Hepatocyte (in vitro differentiated cells): ENCODE results near the gene C8B. TPM values are rescaled to one million over a fixed set of nuclear protein-coding genes. Genes with fewer than 3 reads are reported as not detected.

Experiments used
- DNase-seq: peaks from one replicate; pipeline ENCODE4 v3.0.0-alpha.2; 2016; ENCODE audit warnings: low spot score
- H2AFZ ChIP-seq: fragments of 200-600 bp; sonication (generic); 2 replicates; pipeline ENCODE4 v1.6.0; 2016; ENCODE audit warnings: antibody characterized with exemption, mild to moderate bottlenecking
- H3K27ac ChIP-seq: fragments of 200-600 bp; sonication (generic); 2 replicates; pipeline ENCODE4 v1.5.1; 2016; ENCODE audit warnings: mild to moderate bottlenecking
- H3K27me3 ChIP-seq: fragments of 200-600 bp; sonication (generic); 2 replicates; pipeline ENCODE4 v1.6.1; 2016
- H3K36me3 ChIP-seq: fragments of 200-600 bp; sonication (generic); replicated peaks from 2 replicates; pipeline ENCODE4 v1.5.1; 2016; ENCODE audit warnings: low read depth; ENCODE audit not compliant: insufficient read depth
- H3K4me1 ChIP-seq: fragments of 200-600 bp; sonication (generic); 2 replicates; pipeline ENCODE4 v1.5.1; 2016; ENCODE audit warnings: mild to moderate bottlenecking, moderate library complexity; ENCODE audit not compliant: insufficient read depth
- H3K4me2 ChIP-seq: fragments of 200-600 bp; sonication (generic); 2 replicates; pipeline ENCODE4 v1.6.0; 2016
- H3K4me3 ChIP-seq: fragments of 200-600 bp; sonication (generic); 2 replicates; pipeline ENCODE4 v1.5.1; 2016; ENCODE audit warnings: mild to moderate bottlenecking
- H3K79me2 ChIP-seq: fragments of 200-600 bp; sonication (generic); 2 replicates; pipeline ENCODE4 v1.6.0; 2017; ENCODE audit warnings: mild to moderate bottlenecking
- H3K9me2 ChIP-seq: fragments of 200-600 bp; sonication (generic); replicated peaks from 2 replicates; pipeline ENCODE4 v1.6.0; 2017; ENCODE audit warnings: mild to moderate bottlenecking; ENCODE audit not compliant: insufficient read depth
- H3K9me3 ChIP-seq: fragments of 200-600 bp; sonication (generic); 2 replicates; pipeline ENCODE4 v1.5.1; 2016; ENCODE audit warnings: low read depth, mild to moderate bottlenecking
- H4K20me1 ChIP-seq: fragments of 200-600 bp; sonication (generic); 2 replicates; pipeline ENCODE4 v1.6.0; 2016; ENCODE audit warnings: mild to moderate bottlenecking; ENCODE audit not compliant: insufficient read depth, poor library complexity, severe bottlenecking
- CTCF ChIP-seq: fragments of 200-600 bp; sonication (generic); IDR thresholded peaks from 2 replicates; pipeline ENCODE4 v1.5.1; 2016; ENCODE audit warnings: antibody characterized with exemption, mild to moderate bottlenecking; ENCODE audit not compliant: poor library complexity
- EZH2 ChIP-seq: fragments of 200-600 bp; sonication (generic); IDR thresholded peaks from 2 replicates; pipeline ENCODE4 v1.6.1; 2016; ENCODE audit warnings: antibody characterized with exemption, mild to moderate bottlenecking, borderline replicate concordance
- EZH2phosphoT487 ChIP-seq: fragments of 200-600 bp; sonication (generic); IDR thresholded peaks from one replicate; pipeline ENCODE4 v1.6.1; 2018; ENCODE audit warnings: antibody characterized with exemption, mild to moderate bottlenecking, low read depth, moderate library complexity; ENCODE audit not compliant: unreplicated experiment, severe bottlenecking
- WGBS: methylation state at CpG from one replicate; pipeline ENCODE4 v1.1.6; 2016; ENCODE audit warnings: low lambda C conversion rate; ENCODE audit errors: missing lambda C conversion rate; 5-methylcytosine and 5-hydroxymethylcytosine counted together
- polyA plus RNA-seq: library from polyadenylated mRNA; unstranded; fragments of >200 nt; fragmentation: Nextera tagmentation; extraction: Ambion mirVana; gene quantifications from 2 replicates; pipeline ENCODE4 v1.2.1, GENCODE V29; 2016
- total RNA-seq: library from RNA; depleted of rRNA; stranded (reverse); fragments of >200 nt; gene quantifications from 2 replicates; pipeline ENCODE4 v1.2.3, GENCODE V29; 2014

The C8B gene
- total and polyA plus RNA-seq, 2 experiments from 2014 or later = 22.1 to 29.0 TPM

DNA sequence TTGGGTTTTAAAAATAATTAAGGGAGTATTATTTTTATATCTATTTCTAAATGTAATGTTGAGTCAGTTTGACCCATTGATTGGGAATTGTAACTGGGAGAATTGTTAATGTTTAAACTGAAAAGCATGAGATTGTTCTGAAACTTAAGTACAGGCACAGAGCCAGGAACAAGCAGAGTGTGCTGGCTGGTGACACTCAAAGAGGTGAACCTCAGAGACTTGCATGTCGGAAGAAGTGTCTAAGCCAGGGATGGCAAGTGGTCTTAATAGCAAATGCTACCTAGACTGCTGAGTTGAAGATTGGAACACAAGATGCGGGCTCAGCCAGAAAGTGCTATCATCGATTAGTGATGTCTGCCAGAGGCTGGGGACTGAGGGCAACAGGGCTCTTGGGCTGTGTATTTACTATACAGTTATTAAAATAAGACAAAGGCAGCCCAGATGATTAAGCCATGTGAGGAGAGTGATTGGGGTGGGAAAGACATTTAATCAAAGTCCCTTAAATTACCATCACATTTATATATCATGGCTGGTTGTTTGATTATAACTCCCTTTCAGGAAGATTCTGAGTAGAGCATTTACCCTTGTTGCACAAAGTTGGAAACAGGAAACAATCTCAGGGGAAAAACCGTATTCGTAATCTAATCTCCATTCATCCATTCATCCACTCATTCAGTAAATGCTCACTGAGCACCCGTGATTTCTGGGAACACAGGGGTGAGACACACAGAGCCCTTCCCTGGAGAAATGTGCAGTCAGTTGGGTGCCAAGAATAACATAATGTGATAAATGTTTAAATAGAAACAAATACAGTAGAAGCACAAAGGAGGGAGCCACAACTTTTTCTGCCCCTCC lies 68.4 kb downstream of the C8B start:
- Histone ChIP-seq H3K9me2 (no peaks in the 10 kb centered on the region), H3K27me3 (no peaks in the 10 kb centered on the region), H3K27ac (no peak overlapping the region), H3K4me2 (no peak overlapping the region), H3K4me1 (peaks cover 6% of the 10 kb centered on the region), H3K79me2 (no peaks in the 10 kb centered on the region), H3K4me3 (no peak overlapping the region), H3K36me3 (no peaks in the 10 kb centered on the region), H3K9me3 (no peaks in the 10 kb centered on the region), H4K20me1 (no peaks in the 10 kb centered on the region), H2AFZ (no peak overlapping the region)
- no peak for DNase-seq
- no peak for TF ChIP-seq EZH2phosphoT487
- no peak for TF ChIP-seq EZH2
- TF ChIP-seq CTCF = no peak
- WGBS = 81% methylated on average over 6 of the region's 6 CpGs

DNA sequence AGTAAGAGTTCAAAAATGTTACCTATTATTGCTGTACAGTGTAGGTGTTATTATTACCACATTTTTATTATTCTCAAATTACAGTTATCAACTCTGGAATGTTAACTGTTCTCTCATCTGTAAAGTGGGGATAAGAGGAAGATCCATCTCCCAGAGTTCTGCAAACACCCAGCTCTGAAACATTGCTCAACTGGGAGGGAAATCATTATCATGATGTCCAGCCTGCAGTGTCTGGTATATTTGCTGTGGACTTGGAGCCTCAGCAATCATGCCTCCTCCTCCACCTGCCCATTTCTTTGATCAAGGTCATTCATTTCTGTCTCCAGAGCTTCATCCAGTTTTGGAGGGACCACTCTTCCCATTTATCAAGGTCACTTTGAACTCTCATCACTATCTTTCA lies 71.8 kb downstream of the C8B start:
- no peak overlapping the region for H2AFZ ChIP-seq
- H3K36me3 ChIP-seq = no peaks in the 10 kb centered on the region
- no peaks in the 10 kb centered on the region for H3K27me3 ChIP-seq
- H3K9me3 ChIP-seq = no peaks in the 10 kb centered on the region
- H3K27ac ChIP-seq = no peak overlapping the region
- H3K79me2 ChIP-seq = no peaks in the 10 kb centered on the region
- DNase-seq = no peak
- H3K4me3 ChIP-seq = no peak overlapping the region
- no peak overlapping the region for H3K4me2 ChIP-seq
- H4K20me1 ChIP-seq = no peaks in the 10 kb centered on the region
- TF ChIP-seq EZH2phosphoT487 (no peak), CTCF (no peak), EZH2 (no peak)
- peaks cover 6% of the 10 kb centered on the region for H3K4me1 ChIP-seq
- H3K9me2 ChIP-seq = no peaks in the 10 kb centered on the region

- TF ChIP-seq CTCF (no peak), EZH2phosphoT487 (no peak), EZH2 (no peak)
- no peak overlapping the region for H3K27ac ChIP-seq
- H3K4me1 ChIP-seq = no peaks in the 10 kb centered on the region
- no peaks in the 10 kb centered on the region for H4K20me1 ChIP-seq
- no peaks in the 10 kb centered on the region for H3K27me3 ChIP-seq
- H3K36me3 ChIP-seq = no peaks in the 10 kb centered on the region
- H2AFZ ChIP-seq = no peak overlapping the region
- no peaks in the 10 kb centered on the region for H3K9me3 ChIP-seq
- no peaks in the 10 kb centered on the region for H3K79me2 ChIP-seq
- H3K4me2 ChIP-seq = no peak overlapping the region
- 78% methylated on average over 3 of the region's 3 CpGs for WGBS
- no peaks in the 10 kb centered on the region for H3K9me2 ChIP-seq
- no peak overlapping the region for H3K4me3 ChIP-seq
- no peak for DNase-seq
Measured at GRCh38 chr1:56890229-56890628, 75.6 kb downstream of the C8B start.
